Transverse colon (tissue), 4 donors: ENCODE data around the gene ECEL1. TPM values are rescaled to one million over a fixed set of nuclear protein-coding genes. Genes with fewer than 3 reads are reported as not detected.

Experiments used
- DNase-seq: peaks from one replicate; pipeline ENCODE4 v3.0.0-alpha.2; 2019
- H3K27ac ChIP-seq, 4 donors: fragments of 200-600 bp; sonication (generic); 2 replicates each; pipeline ENCODE4 v1.5.1; 2016 to 2018; ENCODE audit warnings: inconsistent platforms in 4 of 4
- H3K27me3 ChIP-seq: fragments of 200-600 bp; sonication (generic); 2 replicates; pipeline ENCODE4 v1.5.1; 2017; ENCODE audit warnings: inconsistent platforms
- H3K36me3 ChIP-seq, 4 donors: fragments of 200-600 bp; sonication (generic); 2 replicates each; pipeline ENCODE4 v1.5.1; 2017 to 2019; ENCODE audit warnings: inconsistent platforms in 4 of 4
- H3K4me1 ChIP-seq, 4 donors: fragments of 200-600 bp; sonication (generic); 2 replicates each; pipeline ENCODE4 v1.5.1; 2017 to 2020; ENCODE audit warnings: inconsistent platforms in 4 of 4
- H3K4me3 ChIP-seq, 4 donors: fragments of 200-600 bp; sonication (generic); 1 replicate in 1 of 4; 2 replicates in 3 of 4; pipeline versions ENCODE4 v1.5.1 to v1.6.1; 2017 to 2019; ENCODE audit warnings: inconsistent platforms in 4 of 4
- H3K9me3 ChIP-seq, 2 donors: fragments of 200-600 bp; sonication (generic); 2 replicates each; pipeline ENCODE4 v1.5.1; 2017 to 2019; ENCODE audit warnings: inconsistent platforms in 2 of 2
- EP300 ChIP-seq: sonication (generic); formaldehyde crosslinking; IDR thresholded peaks from one replicate; pipeline ENCODE4 v1.6.1; 2017; ENCODE audit warnings: antibody characterized with exemption, low read depth
- POLR2A ChIP-seq: fragments of 450-650 bp; IDR thresholded peaks from one replicate; pipeline ENCODE4 v1.6.1; 2016; ENCODE audit warnings: antibody characterized with exemption, mild to moderate bottlenecking, moderate library complexity
- POLR2AphosphoS5 ChIP-seq, 3 donors: sonication (generic); formaldehyde crosslinking; IDR thresholded peaks; one replicate each; pipeline ENCODE4 v1.6.1; 2016; ENCODE audit warnings: antibody characterized with exemption in 3 of 3
- WGBS, 2 donors: methylation state at CpG; one replicate each; pipeline ENCODE4 v1.1.5; 2018; ENCODE audit warnings: low coverage in 1 of 2; 5-methylcytosine and 5-hydroxymethylcytosine counted together
- in situ Hi-C, 4 donors: fragments of 200-750 bp; cut with MboI; loops; one replicate each; pipeline versions ENCODE4 v1.15.0 to v1.15.1; 2017; ENCODE audit warnings: low sequenced_read_pairs in 3 of 4, low pct_ligation_motif_present in 1 of 4, low pct_unique_long_range_greater_than_20kb in 1 of 4
- intact Hi-C: fragments of 100-400 bp; cut with DNase I; formaldehyde crosslinking; loops from one replicate; pipeline ENCODE4 v1.15.1; 2023; ENCODE audit warnings: low total_unique reads
- total RNA-seq, 4 donors: library from RNA; depleted of rRNA; stranded (reverse); fragments of >200 nt; gene quantifications; one replicate each; pipeline ENCODE4 v1.1.0, GENCODE V29; 2016
- TF ChIP-seq, protein P1 (sequence below), 5 experiments: fragments of 200-600 bp in 3 of 5; fragments of 450-650 bp in 2 of 5; sonication (generic) in 3 of 5; IDR thresholded peaks; 1 replicate in 2 of 5; 2 replicates in 3 of 5; pipeline ENCODE4 v1.5.1; 2016 to 2017; ENCODE audit warnings: antibody characterized with exemption in 5 of 5, inconsistent platforms in 3 of 5, mild to moderate bottlenecking in 2 of 5, moderate library complexity in 1 of 5

The ECEL1 gene
- total RNA-seq, 4 donors from 2014 or later, result not detected

DNA sequence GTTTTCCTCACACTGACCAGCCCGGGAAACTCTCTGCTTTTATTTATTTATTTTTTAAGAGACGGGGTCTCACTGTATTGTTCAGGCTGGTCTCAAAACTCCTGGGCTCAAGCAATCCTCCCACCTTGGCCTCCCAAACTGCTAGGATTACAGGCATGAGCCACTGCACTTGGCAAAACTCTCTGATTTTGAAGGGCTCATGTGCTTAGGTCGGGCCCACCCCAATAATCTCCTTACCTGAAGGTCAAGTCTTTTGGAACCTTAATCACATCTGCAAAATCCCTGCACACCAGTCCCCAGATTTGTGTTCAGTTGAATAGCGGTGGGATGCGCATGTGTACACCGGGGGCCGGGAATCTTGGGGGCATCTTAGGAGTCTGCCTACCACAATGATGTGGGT lies 7.7 kb upstream of the ECEL1 start:
- intact Hi-C loops (no loop called here), in situ Hi-C loops (no loop called here)
- H3K4me3 ChIP-seq, result no peak overlapping the region
- 75 to 86% methylated on average over 2 to 7 of the region's 7 CpGs for WGBS, 2 donors
- no peaks in the 10 kb centered on the region for H3K4me1 ChIP-seq
- no peaks in the 10 kb centered on the region for H3K36me3 ChIP-seq
- H3K9me3 ChIP-seq, result no peaks in the 10 kb centered on the region
- H3K27ac ChIP-seq, result no peak overlapping the region
- H3K27me3 ChIP-seq, result peaks cover 6% of the 10 kb centered on the region
- DNase-seq, result no peak
- TF ChIP-seq POLR2AphosphoS5 (IDR thresholded peaks at IDR 0.05), result no peak
- no peak for TF ChIP-seq POLR2A
- no peak for TF ChIP-seq EP300
- TF ChIP-seq, protein P1, sequence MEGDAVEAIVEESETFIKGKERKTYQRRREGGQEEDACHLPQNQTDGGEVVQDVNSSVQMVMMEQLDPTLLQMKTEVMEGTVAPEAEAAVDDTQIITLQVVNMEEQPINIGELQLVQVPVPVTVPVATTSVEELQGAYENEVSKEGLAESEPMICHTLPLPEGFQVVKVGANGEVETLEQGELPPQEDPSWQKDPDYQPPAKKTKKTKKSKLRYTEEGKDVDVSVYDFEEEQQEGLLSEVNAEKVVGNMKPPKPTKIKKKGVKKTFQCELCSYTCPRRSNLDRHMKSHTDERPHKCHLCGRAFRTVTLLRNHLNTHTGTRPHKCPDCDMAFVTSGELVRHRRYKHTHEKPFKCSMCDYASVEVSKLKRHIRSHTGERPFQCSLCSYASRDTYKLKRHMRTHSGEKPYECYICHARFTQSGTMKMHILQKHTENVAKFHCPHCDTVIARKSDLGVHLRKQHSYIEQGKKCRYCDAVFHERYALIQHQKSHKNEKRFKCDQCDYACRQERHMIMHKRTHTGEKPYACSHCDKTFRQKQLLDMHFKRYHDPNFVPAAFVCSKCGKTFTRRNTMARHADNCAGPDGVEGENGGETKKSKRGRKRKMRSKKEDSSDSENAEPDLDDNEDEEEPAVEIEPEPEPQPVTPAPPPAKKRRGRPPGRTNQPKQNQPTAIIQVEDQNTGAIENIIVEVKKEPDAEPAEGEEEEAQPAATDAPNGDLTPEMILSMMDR (IDR thresholded peaks at IDR 0.05), result no peak

DNA sequence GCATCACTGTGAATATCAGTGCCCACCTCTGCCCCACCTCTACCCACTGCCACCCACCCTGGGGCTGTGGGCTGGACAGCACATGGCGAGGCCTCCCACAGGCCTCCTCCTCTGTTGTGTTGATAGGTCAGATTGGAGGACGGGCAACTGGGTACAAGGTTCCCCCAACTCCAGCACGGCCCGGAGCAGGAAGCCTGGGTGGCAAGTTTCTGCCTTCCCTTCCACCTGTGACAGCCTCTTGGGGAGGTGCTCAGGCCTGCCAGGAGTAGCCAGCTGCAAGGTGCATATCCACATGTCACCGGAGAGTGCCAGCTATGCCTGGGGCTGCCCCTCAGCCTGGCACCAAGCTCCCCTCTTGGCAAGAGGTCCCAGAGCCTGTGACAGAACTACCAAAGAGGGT lies 6.9 kb upstream of the ECEL1 start:
- TF ChIP-seq POLR2A (no peak), POLR2AphosphoS5 (IDR thresholded peaks at IDR 0.05) (no peak), EP300 (no peak)
- TF ChIP-seq, protein P1 (IDR thresholded peaks at IDR 0.05), result no peak
- Histone ChIP-seq H3K36me3 (no peaks in the 10 kb centered on the region), H3K27me3 (peaks cover 11% of the 10 kb centered on the region), H3K4me1 (no peaks in the 10 kb centered on the region), H3K9me3 (no peaks in the 10 kb centered on the region), H3K4me3 (no peak overlapping the region), H3K27ac (no peak overlapping the region)
- in situ Hi-C loops (no loop called here), intact Hi-C loops (no loop called here)
- WGBS, 2 donors, result 83% methylated on average over 5 of the region's 5 CpGs; no CpG with 5 or more reads in 1 of the 2 donors
- no peak for DNase-seq

DNA sequence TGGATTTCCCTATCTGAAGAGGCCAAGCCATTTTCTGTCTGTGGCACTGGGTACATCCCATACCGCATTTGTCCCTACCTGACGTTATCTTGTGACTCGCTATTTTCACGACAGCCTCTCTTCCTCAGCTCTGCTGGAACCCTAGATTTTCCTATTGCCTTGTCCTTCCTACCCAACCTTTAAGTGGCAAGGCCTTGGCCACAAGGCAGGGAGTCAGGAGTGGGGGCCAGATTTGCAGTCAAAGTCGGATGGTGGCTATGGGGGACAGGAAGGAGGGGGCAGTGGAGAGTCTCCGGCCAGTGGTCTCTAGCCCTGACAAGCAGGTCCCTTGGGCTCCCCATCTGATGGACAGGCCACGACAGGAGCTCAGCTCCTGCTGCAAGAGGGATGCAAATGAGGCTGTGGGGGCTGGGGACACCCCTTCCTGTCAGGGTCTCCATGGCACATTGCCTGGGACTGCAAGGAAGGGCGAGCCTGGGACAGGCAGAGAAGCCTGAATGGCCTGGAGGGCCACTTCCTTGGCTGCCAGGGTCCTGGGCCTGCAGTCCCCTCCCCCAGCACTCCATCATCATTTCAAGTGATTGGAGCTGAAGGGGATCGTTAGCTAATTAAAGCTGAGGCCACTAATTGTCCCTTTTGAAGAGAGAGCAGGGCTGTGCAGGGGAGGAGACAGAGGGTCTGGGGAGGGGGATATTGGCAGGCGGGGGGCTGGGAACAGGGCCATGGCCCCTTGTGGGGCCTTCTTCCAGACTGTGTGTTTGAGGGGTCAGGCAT lies 6.3 kb upstream of the ECEL1 start:
- no peaks in the 10 kb centered on the region for H3K4me1 ChIP-seq
- peaks cover 18% of the 10 kb centered on the region for H3K27me3 ChIP-seq
- WGBS, 2 donors, result 77 to 92% methylated on average over 5 to 10 of the region's 10 CpGs
- no peaks in the 10 kb centered on the region for H3K36me3 ChIP-seq
- H3K27ac ChIP-seq, result no peak overlapping the region
- no peak for TF ChIP-seq POLR2A
- TF ChIP-seq EP300, result no peak
- no peak for TF ChIP-seq POLR2AphosphoS5 (IDR thresholded peaks at IDR 0.05)
- TF ChIP-seq, protein P1 (IDR thresholded peaks at IDR 0.05), result no peak
- in situ Hi-C loops (no loop called here), intact Hi-C loops (no loop called here)
- H3K4me3 ChIP-seq, result no peak overlapping the region
- DNase-seq, result no peak
- H3K9me3 ChIP-seq, result no peaks in the 10 kb centered on the region

DNA sequence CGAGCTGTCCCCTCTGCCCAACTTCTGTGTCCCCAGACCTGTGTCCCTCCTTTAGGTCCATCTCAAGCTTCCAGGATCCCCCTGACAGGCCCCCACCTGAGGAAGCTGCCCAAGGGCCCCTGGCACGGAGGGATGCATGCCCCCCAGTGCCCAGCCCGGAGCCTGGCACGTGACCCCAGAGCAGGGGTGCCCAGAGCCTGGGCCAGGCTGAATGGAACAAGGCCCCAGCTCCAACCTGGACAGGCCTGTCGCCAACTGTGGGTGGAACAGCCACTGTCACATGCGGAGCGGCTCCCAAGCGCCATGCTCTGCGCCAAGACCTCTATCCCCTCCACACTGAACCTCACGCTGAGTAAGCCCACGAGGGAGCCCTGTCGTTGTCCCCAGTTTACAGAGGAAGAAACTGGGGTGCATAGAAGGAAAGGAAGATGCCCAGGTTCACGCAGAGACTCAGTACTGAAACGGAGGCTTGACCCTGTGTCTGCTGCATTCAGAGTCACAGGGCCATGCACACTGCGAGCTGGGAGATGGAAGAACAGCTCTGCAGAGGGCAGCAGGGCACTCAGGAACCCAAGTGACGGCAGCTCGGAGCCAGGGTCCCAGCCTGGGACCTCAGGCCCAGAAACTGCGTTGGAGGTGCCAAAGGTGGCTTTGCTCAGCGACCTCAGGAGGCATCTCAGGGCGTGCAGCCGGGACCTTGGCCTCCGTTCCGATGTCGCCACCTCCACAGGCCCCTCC lies 5.5 kb upstream of the ECEL1 start:
- H3K4me3 ChIP-seq, result no peak overlapping the region
- TF ChIP-seq POLR2A, result no peak
- TF ChIP-seq, protein P1 (IDR thresholded peaks at IDR 0.05), result no peak
- no peak for TF ChIP-seq POLR2AphosphoS5 (IDR thresholded peaks at IDR 0.05)
- TF ChIP-seq EP300, result no peak
- no peak for DNase-seq
- H3K4me1 ChIP-seq, result no peaks in the 10 kb centered on the region
- no peak overlapping the region for H3K27ac ChIP-seq
- intact Hi-C loops, result no loop called here
- WGBS, 2 donors, result 20 to 86% methylated on average over 1 to 24 of the region's 24 CpGs
- H3K27me3 ChIP-seq, result peaks cover 25% of the 10 kb centered on the region
- no peaks in the 10 kb centered on the region for H3K36me3 ChIP-seq
- in situ Hi-C loops, result no loop called here
- H3K9me3 ChIP-seq, result no peaks in the 10 kb centered on the region
